DOHH2 (cell line): ENCODE results near the gene INSRR.

Experiments used
- EZH2phosphoT487 ChIP-seq: fragments of 200-600 bp; sonication (generic); IDR thresholded peaks from 2 replicates; pipeline ENCODE4 v1.6.1; 2017; ENCODE audit warnings: borderline replicate concordance, mild to moderate bottlenecking, antibody characterized with exemption, low read length, moderate library complexity, mixed read lengths
- TF ChIP-seq, protein P1 (sequence below): fragments of 200-600 bp; sonication (generic); IDR thresholded peaks from one replicate; pipeline ENCODE4 v1.5.1; 2014; ENCODE audit warnings: antibody characterized with exemption, mild to moderate bottlenecking, low read depth, low read length; ENCODE audit not compliant: poor library complexity, severe bottlenecking

DNA sequence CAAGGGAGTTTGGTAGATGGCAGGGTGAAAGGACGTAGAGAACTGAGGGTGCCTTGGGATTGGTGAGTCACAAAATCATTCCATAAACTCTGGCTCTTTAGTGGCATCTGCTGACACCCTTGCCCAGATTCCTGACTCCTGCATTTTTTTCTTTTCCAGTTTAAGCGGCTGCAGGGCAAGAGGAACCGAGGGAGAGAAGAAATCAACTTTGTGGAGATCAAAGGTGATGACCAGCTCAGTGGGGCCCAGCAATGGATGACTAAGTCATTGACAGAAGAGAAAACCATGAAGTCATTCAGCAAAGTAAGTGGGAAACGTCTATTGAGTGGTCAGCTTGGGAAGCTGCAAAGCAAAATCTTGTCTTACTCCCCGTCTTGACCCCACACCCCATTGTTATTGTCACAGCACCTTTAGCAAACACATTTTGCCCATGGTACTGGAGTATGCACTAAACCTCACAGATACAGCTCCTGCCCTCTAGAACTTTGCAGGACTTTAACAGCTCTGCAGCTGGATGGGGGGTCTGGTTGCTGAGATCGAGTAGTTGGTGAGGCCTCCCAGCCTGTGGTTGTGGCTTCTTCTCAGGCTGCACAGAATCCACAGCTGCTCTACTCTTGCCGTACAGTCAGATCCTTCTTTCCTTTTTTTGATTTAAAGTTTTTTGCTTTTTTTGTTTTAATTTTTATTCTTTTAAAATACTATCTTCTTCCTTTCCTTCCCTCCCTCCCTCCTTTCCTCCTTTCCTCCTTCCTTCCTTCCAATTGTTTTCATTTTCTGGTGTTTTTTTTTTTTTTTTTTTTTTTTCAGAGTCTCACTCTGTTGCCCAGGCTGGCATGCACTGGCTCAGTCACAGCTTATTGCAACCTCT is 64.2 kb downstream of the INSRR start:
- TF ChIP-seq, protein P1, sequence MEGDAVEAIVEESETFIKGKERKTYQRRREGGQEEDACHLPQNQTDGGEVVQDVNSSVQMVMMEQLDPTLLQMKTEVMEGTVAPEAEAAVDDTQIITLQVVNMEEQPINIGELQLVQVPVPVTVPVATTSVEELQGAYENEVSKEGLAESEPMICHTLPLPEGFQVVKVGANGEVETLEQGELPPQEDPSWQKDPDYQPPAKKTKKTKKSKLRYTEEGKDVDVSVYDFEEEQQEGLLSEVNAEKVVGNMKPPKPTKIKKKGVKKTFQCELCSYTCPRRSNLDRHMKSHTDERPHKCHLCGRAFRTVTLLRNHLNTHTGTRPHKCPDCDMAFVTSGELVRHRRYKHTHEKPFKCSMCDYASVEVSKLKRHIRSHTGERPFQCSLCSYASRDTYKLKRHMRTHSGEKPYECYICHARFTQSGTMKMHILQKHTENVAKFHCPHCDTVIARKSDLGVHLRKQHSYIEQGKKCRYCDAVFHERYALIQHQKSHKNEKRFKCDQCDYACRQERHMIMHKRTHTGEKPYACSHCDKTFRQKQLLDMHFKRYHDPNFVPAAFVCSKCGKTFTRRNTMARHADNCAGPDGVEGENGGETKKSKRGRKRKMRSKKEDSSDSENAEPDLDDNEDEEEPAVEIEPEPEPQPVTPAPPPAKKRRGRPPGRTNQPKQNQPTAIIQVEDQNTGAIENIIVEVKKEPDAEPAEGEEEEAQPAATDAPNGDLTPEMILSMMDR, result no peak
- TF ChIP-seq EZH2phosphoT487, result no peak
